Smooth muscle cell (in vitro differentiated cells): ENCODE results near the gene IRX3. TPM values are rescaled to one million over a fixed set of nuclear protein-coding genes. Genes with fewer than 3 reads are reported as not detected.

Experiments
- DNase-seq: peaks from one replicate; lab custom pipeline; 2025; ENCODE audit not compliant: unreplicated experiment; lab: John Stamatoyannopoulos, UW
- H2AFZ ChIP-seq: fragments of 200-600 bp; sonication (generic); 2 replicates; pipeline ENCODE4 v1.6.0; 2016; ENCODE audit warnings: antibody characterized with exemption, low read depth, mild to moderate bottlenecking
- H3F3A ChIP-seq: fragments of 200-600 bp; sonication (generic); 2 replicates; pipeline ENCODE4 v1.6.0; 2017; ENCODE audit warnings: antibody characterized with exemption, low read depth
- H3K27ac ChIP-seq: fragments of 200-600 bp; sonication (generic); 2 replicates; pipeline ENCODE4 v1.5.1; 2016; ENCODE audit warnings: low read depth, mild to moderate bottlenecking
- H3K27me3 ChIP-seq: fragments of 200-600 bp; sonication (generic); 2 replicates; pipeline ENCODE4 v1.6.1; 2016; ENCODE audit warnings: low read depth, mild to moderate bottlenecking
- H3K36me3 ChIP-seq: fragments of 200-600 bp; sonication (generic); 2 replicates; pipeline ENCODE4 v1.5.1; 2016; ENCODE audit warnings: low read depth
- H3K4me1 ChIP-seq: fragments of 200-600 bp; sonication (generic); 2 replicates; pipeline ENCODE4 v1.5.1; 2016; ENCODE audit warnings: low read depth
- H3K4me2 ChIP-seq: fragments of 200-600 bp; sonication (generic); 2 replicates; pipeline ENCODE4 v1.6.0; 2016; ENCODE audit warnings: mild to moderate bottlenecking
- H3K4me3 ChIP-seq: fragments of 200-600 bp; sonication (generic); 2 replicates; pipeline ENCODE4 v1.5.1; 2016; ENCODE audit warnings: mild to moderate bottlenecking
- H3K79me2 ChIP-seq: fragments of 200-600 bp; sonication (generic); 2 replicates; pipeline ENCODE4 v1.6.0; 2016; ENCODE audit warnings: low read depth, mild to moderate bottlenecking
- H3K9ac ChIP-seq: fragments of 200-600 bp; sonication (generic); 2 replicates; pipeline ENCODE4 v1.6.0; 2016; ENCODE audit warnings: low read depth
- H3K9me3 ChIP-seq: fragments of 200-600 bp; sonication (generic); replicated peaks from 2 replicates; pipeline ENCODE4 v1.5.1; 2016; ENCODE audit warnings: low read depth
- H4K20me1 ChIP-seq: fragments of 200-600 bp; sonication (generic); 2 replicates; pipeline ENCODE4 v1.6.0; 2016; ENCODE audit warnings: low read depth
- CTCF ChIP-seq: fragments of 200-600 bp; sonication (generic); IDR thresholded peaks from 2 replicates; pipeline ENCODE4 v1.5.1; 2017; ENCODE audit warnings: borderline replicate concordance, mild to moderate bottlenecking, antibody characterized with exemption; ENCODE audit not compliant: insufficient read depth, poor library complexity, severe bottlenecking
- WGBS: methylation state at CpG from one replicate; pipeline ENCODE4 v1.1.7; 2016; ENCODE audit warnings: low lambda C conversion rate; 5-methylcytosine and 5-hydroxymethylcytosine counted together
- polyA plus RNA-seq: library from polyadenylated mRNA; unstranded; fragments of >200 nt; fragmentation: Nextera tagmentation; extraction: Ambion mirVana; gene quantifications from 2 replicates; pipeline ENCODE4 v1.2.1, GENCODE V29; 2016
- total RNA-seq: library from RNA; depleted of rRNA; stranded (reverse); fragments of >200 nt; gene quantifications from 2 replicates; pipeline ENCODE4 v1.2.3, GENCODE V29; 2014

Gene IRX3
- total and polyA plus RNA-seq, 2 experiments from 2014 or later, result 0.49 to 3.1 TPM

GRCh38 chr16:54284319-54284930 lies 2.2 kb downstream of the IRX3 start:
- DNase-seq, result no peak

GRCh38 chr16:54283725-54284318 lies 2.8 kb downstream of the IRX3 start:
- Histone ChIP-seq H3K9ac (no peak overlapping the region), H2AFZ (no peak overlapping the region)
- no peak for TF ChIP-seq CTCF

More at GRCh38 chr16:54284319-54284930, 2.2 kb downstream of the IRX3 start:
- Histone ChIP-seq H3K79me2 (no peaks in the 10 kb centered on the region), H3K4me2 (peak overlapping the region; percentile 84), H3K9ac (no peak overlapping the region), H3K27me3 (peaks cover 86% of the 10 kb centered on the region), H3K4me3 (peak overlapping the region; percentile 56), H2AFZ (no peak overlapping the region), H3K4me1 (peaks cover 10% of the 10 kb centered on the region), H3K36me3 (no peaks in the 10 kb centered on the region), H3K27ac (no peak overlapping the region), H3F3A (no peaks in the 10 kb centered on the region), H3K9me3 (no peaks in the 10 kb centered on the region), H4K20me1 (no peaks in the 10 kb centered on the region)
- TF ChIP-seq CTCF, result no peak
- WGBS, result 3% methylated on average over 45 of the region's 73 CpGs

GRCh38 chr16:54282928-54283724 lies 3.5 kb downstream of the IRX3 start:
- Histone ChIP-seq H2AFZ (no peak overlapping the region), H4K20me1 (no peaks in the 10 kb centered on the region), H3K79me2 (no peaks in the 10 kb centered on the region), H3K4me2 (peak overlapping the region; percentile 84), H3K9me3 (no peaks in the 10 kb centered on the region), H3K36me3 (no peaks in the 10 kb centered on the region), H3K4me1 (peaks cover 10% of the 10 kb centered on the region), H3K27ac (no peak overlapping the region), H3K27me3 (peaks cover 73% of the 10 kb centered on the region), H3F3A (no peaks in the 10 kb centered on the region), H3K9ac (no peak overlapping the region), H3K4me3 (peak overlapping the region; percentile 56)
- DNase-seq, result no peak
- WGBS, result 13% methylated on average over 31 of the region's 37 CpGs
- no peak for TF ChIP-seq CTCF

More at GRCh38 chr16:54283725-54284318, 2.8 kb downstream of the IRX3 start:
- Histone ChIP-seq H3F3A (no peaks in the 10 kb centered on the region), H3K27me3 (peaks cover 79% of the 10 kb centered on the region), H3K36me3 (no peaks in the 10 kb centered on the region), H3K4me2 (peak overlapping the region; percentile 84), H3K9me3 (no peaks in the 10 kb centered on the region), H3K79me2 (no peaks in the 10 kb centered on the region), H3K4me3 (peak overlapping the region; percentile 56), H3K4me1 (peaks cover 10% of the 10 kb centered on the region), H4K20me1 (no peaks in the 10 kb centered on the region), H3K27ac (no peak overlapping the region)
- DNase-seq, result no peak
- 5% methylated on average over 26 of the region's 31 CpGs for WGBS
